Heart left ventricle (tissue), 16 donors: Measurements from ENCODE around the gene HIGD1B. TPM values are rescaled to one million over a fixed set of nuclear protein-coding genes. Genes with fewer than 3 reads are reported as not detected.
A peak's percentile ranks its signal among the peaks of the same experiment; 100 is the strongest.

Experiments
- ATAC-seq, 4 donors: fragments of 200-7000 bp; cut with Tn5 transposase; one replicate each; pipeline ENCODE4 v1.9.1; 2020 to 2022; ENCODE audit warnings: moderate library complexity in 4 of 4, mild to moderate bottlenecking in 3 of 4, moderate number of reproducible peaks in 1 of 4
- DNase-seq, 5 donors: peaks; one replicate each; pipeline ENCODE4 v3.0.0-alpha.2; 2020
- H3K27ac ChIP-seq, 12 donors: fragments of 200-600 bp; sonication (generic) in 4 of 12; one replicate each; pipeline versions ENCODE4 v1.5.0 to v1.8.0; 2016 to 2022; ENCODE audit warnings: mild to moderate bottlenecking in 2 of 12
- H3K27me3 ChIP-seq, 9 donors: fragments of 200-600 bp; sonication (generic) in 2 of 9; one replicate each; pipeline versions ENCODE4 v1.5.1 to v1.8.0; 2016 to 2022; ENCODE audit warnings: mild to moderate bottlenecking in 3 of 9
- H3K36me3 ChIP-seq, 9 donors: fragments of 200-600 bp; sonication (generic) in 2 of 9; one replicate each; pipeline versions ENCODE4 v1.5.0 to v1.8.0; 2018 to 2022; ENCODE audit warnings: mild to moderate bottlenecking in 2 of 9
- H3K4me1 ChIP-seq, 12 donors: fragments of 200-600 bp; sonication (generic) in 4 of 12; one replicate each; pipeline versions ENCODE4 v1.5.0 to v1.8.0; 2016 to 2022; ENCODE audit warnings: mild to moderate bottlenecking in 3 of 12
- H3K4me3 ChIP-seq, 12 donors: fragments of 200-600 bp; sonication (generic) in 4 of 12; one replicate each; pipeline versions ENCODE4 v1.5.0 to v1.8.0; 2017 to 2022; ENCODE audit warnings: mild to moderate bottlenecking in 9 of 12, moderate library complexity in 4 of 12
- H3K9me3 ChIP-seq, 12 donors: fragments of 200-600 bp; sonication (generic) in 4 of 12; one replicate each; pipeline versions ENCODE4 v1.5.0 to v1.8.0; 2016 to 2022; ENCODE audit warnings: mild to moderate bottlenecking in 1 of 12
- POLR2A ChIP-seq, 2 donors: fragments of 450-650 bp; IDR thresholded peaks; one replicate each; pipeline ENCODE4 v1.6.1; 2017; ENCODE audit warnings: antibody characterized with exemption in 2 of 2, mild to moderate bottlenecking in 2 of 2, moderate library complexity in 2 of 2
- WGBS, 4 donors: extraction: QIAGEN DNeasy Blood & Tissue Kit in 2 of 4; methylation state at CpG; one replicate each; pipeline versions ENCODE4 v1.1.5 to v1.1.7; 2013 to 2018; 5-methylcytosine and 5-hydroxymethylcytosine counted together
- intact Hi-C, 10 donors: fragments of 100-400 bp; cut with DNase I; formaldehyde crosslinking; loops; one replicate each; pipeline versions ENCODE4 v1.11.1 to v1.14.2; 2022
- long read RNA-seq, 3 donors: library from polyadenylated mRNA; unstranded; transcript quantifications; one replicate each; pipeline ENCODE4 v2.0.0, GENCODE V29; 2020 to 2021
- polyA plus RNA-seq, 2 donors: library from polyadenylated mRNA; stranded (reverse); fragments of 200-250 nt; gene quantifications; one replicate each; pipeline ENCODE4 v1.2.3, GENCODE V29; 2013
- total RNA-seq, 9 donors: library from RNA; depleted of rRNA in 2 of 9; stranded (reverse); fragments of >200 nt in 2 of 9; fragmentation: NEBNext Ultra II Directional in 3 of 9; extraction: Animal tissue kit (Norgen Biotek cat#: 25700) in 3 of 9; gene quantifications; one replicate each; pipeline versions ENCODE4 v1.1.0 to v1.2.4, GENCODE V29; 2016 to 2023
- TF ChIP-seq, protein P1 (sequence below), 12 donors: fragments of 200-600 bp; sonication (generic) in 4 of 12; IDR thresholded peaks; one replicate each; pipeline versions ENCODE4 v1.5.0 to v1.8.0; 2018 to 2022; ENCODE audit warnings: antibody characterized with exemption in 12 of 12, mild to moderate bottlenecking in 5 of 12
- donor health status: ischemic (EF 13 %, LVEDD 7.1; RV severe dilation, severe dysfunction).
- donor health status: healthy with polysubstance abuse.
- donor health status: DM: no; HTN: yes; CAD: no.
- donor health status: DM: no; HTN: no; CAD: no.
- donor health status: ischemic (EF 25% LVEDD 6.9; RV normal size, moderate dysfunction).
- donor health status: ischemic (EF 25% LVEDD 5.7; RV mildly dilated, moderate dysfunction).
- donor health status: healthy.
- donor health status: DM: yes; HTN: yes; CAD: no.
- donor health status: ischemic (EF 35%, LVEDD 5.7; RV mildly dilated, moderate dysfunction).
- donor health status: nonischemic (EF 11% LVEDD 7.7; RV severe dilation, severe dysfunction).
- donor health status: DM: yes; HTN: yes; CAD: no.
- donor health status: PGD.
- donor health status: ischemic (EF 29% LVEDD 5.4; RV normal size, mild dysfunction).
- donor health status: nonischemic (EF 23%, LVEDD 6.1; RV moderate dilation, normal function).

Gene HIGD1B
- total RNA-seq (10 to 100 TPM in 5 of 9 donors, 1 to 10 TPM in 4; 4.3 to 23.7 (median 12.9) TPM), polyA plus RNA-seq (10 to 100 TPM; 14.3 to 30.9 TPM)
- long read RNA-seq, donor 1, partial matches to known transcripts: 0 of 10 reads
- long read RNA-seq, donor 1, other reads (novel, unspliced or antisense): 3 of 10 reads
- long read RNA-seq, donor 2, partial matches to known transcripts: 0 of 1 reads
- long read RNA-seq, donor 2, other reads (novel, unspliced or antisense): 0 of 1 reads
- long read RNA-seq, donor 3, partial matches to known transcripts: 0 of 2 reads
- long read RNA-seq, donor 3, other reads (novel, unspliced or antisense): 2 of 2 reads

DNA sequence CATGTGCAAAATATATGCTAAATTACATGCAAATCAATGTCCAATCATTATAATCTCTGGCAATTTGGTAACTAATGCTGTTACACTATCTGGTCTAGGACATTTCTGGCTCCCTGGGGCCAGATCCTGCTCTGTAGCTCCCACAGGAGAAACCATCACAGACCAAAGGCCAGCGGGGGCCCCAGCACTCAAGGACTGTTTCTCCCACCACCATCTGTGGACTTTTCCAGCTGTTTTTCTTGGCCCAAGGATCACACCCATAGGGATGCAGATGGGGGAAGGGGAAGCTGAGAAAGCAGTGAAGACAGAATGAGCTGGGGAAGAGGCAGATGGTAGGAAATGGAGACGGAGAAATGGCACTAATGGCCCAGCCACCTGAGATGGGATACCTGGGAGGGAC is at the start of gene HIGD1B:
TSS of gene HIGD1B (plus strand) at position 298 of the 400 bp plus-strand sequence. CDS start 270 bp downstream, outside the sequence.
- Histone ChIP-seq H3K4me3 (peak within 1 kb of the TSS in 11 of 12 donors; percentile 8 to 48 (median 32)), H3K27ac (peak within 1 kb of the TSS in 10 of 12 donors; percentile 6 to 68 (median 60)), H3K9me3 (no peaks in the 10 kb centered on the region), H3K36me3 (peaks cover 0 to 35% (median 28%) of the 10 kb centered on the region in 9 donors), H3K27me3 (no peaks in the 10 kb centered on the region), H3K4me1 (peaks cover 0 to 14% (median 2%) of the 10 kb centered on the region in 12 donors)
- intact Hi-C loops: loop anchor here in 1 of 10 donors (5.0 kb wide), 1 partner anchor 40 kb away; no protein-coding TSS in a partner anchor
- TF ChIP-seq POLR2A (IDR thresholded peaks at IDR 0.05): no peak
- TF ChIP-seq, protein P1, sequence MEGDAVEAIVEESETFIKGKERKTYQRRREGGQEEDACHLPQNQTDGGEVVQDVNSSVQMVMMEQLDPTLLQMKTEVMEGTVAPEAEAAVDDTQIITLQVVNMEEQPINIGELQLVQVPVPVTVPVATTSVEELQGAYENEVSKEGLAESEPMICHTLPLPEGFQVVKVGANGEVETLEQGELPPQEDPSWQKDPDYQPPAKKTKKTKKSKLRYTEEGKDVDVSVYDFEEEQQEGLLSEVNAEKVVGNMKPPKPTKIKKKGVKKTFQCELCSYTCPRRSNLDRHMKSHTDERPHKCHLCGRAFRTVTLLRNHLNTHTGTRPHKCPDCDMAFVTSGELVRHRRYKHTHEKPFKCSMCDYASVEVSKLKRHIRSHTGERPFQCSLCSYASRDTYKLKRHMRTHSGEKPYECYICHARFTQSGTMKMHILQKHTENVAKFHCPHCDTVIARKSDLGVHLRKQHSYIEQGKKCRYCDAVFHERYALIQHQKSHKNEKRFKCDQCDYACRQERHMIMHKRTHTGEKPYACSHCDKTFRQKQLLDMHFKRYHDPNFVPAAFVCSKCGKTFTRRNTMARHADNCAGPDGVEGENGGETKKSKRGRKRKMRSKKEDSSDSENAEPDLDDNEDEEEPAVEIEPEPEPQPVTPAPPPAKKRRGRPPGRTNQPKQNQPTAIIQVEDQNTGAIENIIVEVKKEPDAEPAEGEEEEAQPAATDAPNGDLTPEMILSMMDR (IDR thresholded peaks at IDR 0.05): no peak
- WGBS, 4 donors: 56 to 74% (median 65%) methylated on average over 2 of the region's 2 CpGs
- DNase-seq (peak in 4 of 5 donors; percentile 30 to 70 (median 56)), ATAC-seq (peak in 1 of 4 donors; percentile 16)

GRCh38 chr17:44798356-44798755 is 49.3 kb upstream of the HIGD1B start:
- Histone ChIP-seq H3K4me3 (peak overlapping the region in 3 of 12 donors; percentile 1 to 8 (median 6)), H3K27me3 (no peaks in the 10 kb centered on the region), H3K36me3 (peaks cover 0 to 14% (median 0%) of the 10 kb centered on the region in 9 donors), H3K4me1 (peaks cover 5 to 78% (median 47%) of the 10 kb centered on the region in 12 donors), H3K9me3 (no peaks in the 10 kb centered on the region), H3K27ac (peak overlapping the region; percentile 50 to 88 (median 82))
- ATAC-seq (peak; percentile 49 to 64 (median 53)), DNase-seq (no peak)
- TF ChIP-seq, protein P1 (IDR thresholded peaks at IDR 0.05): no peak
- no peak for TF ChIP-seq POLR2A (IDR thresholded peaks at IDR 0.05)
- 56 to 72% (median 65%) methylated on average over 2 of the region's 2 CpGs for WGBS, 4 donors
- intact Hi-C loops: no loop called here

GRCh38 chr17:44801880-44802279 is 45.8 kb upstream of the HIGD1B start:
- no peak overlapping the region for H3K4me3 ChIP-seq
- no peak for TF ChIP-seq POLR2A (IDR thresholded peaks at IDR 0.05)
- TF ChIP-seq, protein P1 (IDR thresholded peaks at IDR 0.05): no peak
- no peak for DNase-seq
- peak overlapping the region in 11 of 12 donors; percentile 5 to 88 (median 76) for H3K27ac ChIP-seq
- peaks cover 0 to 32% (median 13%) of the 10 kb centered on the region in 9 donors for H3K36me3 ChIP-seq
- intact Hi-C loops: no loop called here
- no peaks in the 10 kb centered on the region for H3K9me3 ChIP-seq
- peak in 3 of 4 donors; percentile 14 to 54 (median 27) for ATAC-seq
- 53 to 64% (median 57%) methylated on average over 5 of the region's 5 CpGs for WGBS, 4 donors
- H3K27me3 ChIP-seq: no peaks in the 10 kb centered on the region
- H3K4me1 ChIP-seq: peaks cover 0 to 62% (median 29%) of the 10 kb centered on the region in 12 donors
